ENCODE data around the gene STARD10.

GRCh38 chr11:72740060-72740424, 53.8 kb downstream of the STARD10 start:
- no peak for TF ChIP-seq CTCF (IDR thresholded peaks at IDR 0.05)
- no peak for TF ChIP-seq POLR2A (IDR thresholded peaks at IDR 0.05)

All from esophagus squamous epithelium (tissue), 4 donors.